Keratinocyte (primary cell): ENCODE results near the gene PTPN4.

Source experiments
- CTCF ChIP-seq, 3 experiments: IDR thresholded peaks in 1 of 3; conservative IDR thresholded peaks in 1 of 3; optimal IDR thresholded peaks in 1 of 3; 2 replicates in 2 of 3; 3 replicates in 1 of 3; pipeline versions ENCODE3 to v1.5.1; 2011; ENCODE audit warnings: low read length in 3 of 3, mild to moderate bottlenecking in 3 of 3, moderate library complexity in 2 of 3, control low read depth in 1 of 3, inconsistent platforms in 1 of 3; ENCODE audit not compliant: insufficient read depth in 2 of 3; ENCODE audit errors: extremely low read depth in 1 of 3
- EZH2 ChIP-seq: IDR thresholded peaks from one replicate; pipeline ENCODE4 v1.6.1; 2012; ENCODE audit warnings: inconsistent platforms, mild to moderate bottlenecking, low read length, moderate library complexity

- TF ChIP-seq CTCF (optimal IDR thresholded peaks at IDR 0.05 in 1 of 3, IDR thresholded peaks at IDR 0.05 in 1 of 3, conservative IDR thresholded peaks at IDR 0.05 in 1 of 3; ENCODE audit: extremely low read depth in 1 of 3, insufficient read depth in 2 of 3, low read length in 3 of 3) (no peak), EZH2 (no peak)
Measured at GRCh38 chr2:119808516-119809147, 48.9 kb downstream of the PTPN4 start.
